T1000 (cell line): ENCODE measurements around the gene CYB561.
A peak's percentile ranks its signal among the peaks of the same experiment; 100 is the strongest.

ENCODE experiments used
- DNase-seq: peaks from one replicate; lab custom pipeline; 2025; ENCODE audit warnings: mixed read lengths; lab: John Stamatoyannopoulos, UW

CYB561 gene

GRCh38 chr17:63445954-63446752, at the start of gene CYB561:
CYB561 (minus strand) TSS chr17:63446306; CDS start chr17:63437547, 8,759 bp downstream.
- DNase-seq = peak; percentile 90

DNA sequence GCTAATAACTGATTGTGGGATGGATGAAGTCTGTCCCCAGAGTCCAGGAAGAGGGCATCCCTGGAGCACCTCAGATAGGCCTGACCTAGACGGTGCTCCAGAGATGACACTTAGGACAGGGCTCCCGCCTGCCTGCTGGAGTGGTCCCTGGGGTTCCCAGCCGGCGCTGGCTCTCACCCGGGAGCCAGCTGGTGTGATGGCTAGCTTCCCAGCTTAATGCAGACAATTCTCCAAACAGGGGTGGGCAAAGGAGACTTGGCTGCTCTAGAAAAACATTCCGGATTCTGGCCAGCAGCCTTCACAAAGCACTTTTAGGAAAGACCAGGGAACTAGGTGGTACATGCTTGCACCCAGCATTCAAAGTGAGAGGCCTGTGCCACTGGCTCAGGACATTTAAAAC, 49.4 kb upstream of the CYB561 start:
- no peak for DNase-seq

GRCh38 chr17:63494300-63494928, 48.3 kb upstream of the CYB561 start:
- DNase-seq = no peak

GRCh38 chr17:63493411-63493810, 47.3 kb upstream of the CYB561 start:
- no peak for DNase-seq

GRCh38 chr17:63492940-63493339, 46.8 kb upstream of the CYB561 start:
- no peak for DNase-seq

DNA sequence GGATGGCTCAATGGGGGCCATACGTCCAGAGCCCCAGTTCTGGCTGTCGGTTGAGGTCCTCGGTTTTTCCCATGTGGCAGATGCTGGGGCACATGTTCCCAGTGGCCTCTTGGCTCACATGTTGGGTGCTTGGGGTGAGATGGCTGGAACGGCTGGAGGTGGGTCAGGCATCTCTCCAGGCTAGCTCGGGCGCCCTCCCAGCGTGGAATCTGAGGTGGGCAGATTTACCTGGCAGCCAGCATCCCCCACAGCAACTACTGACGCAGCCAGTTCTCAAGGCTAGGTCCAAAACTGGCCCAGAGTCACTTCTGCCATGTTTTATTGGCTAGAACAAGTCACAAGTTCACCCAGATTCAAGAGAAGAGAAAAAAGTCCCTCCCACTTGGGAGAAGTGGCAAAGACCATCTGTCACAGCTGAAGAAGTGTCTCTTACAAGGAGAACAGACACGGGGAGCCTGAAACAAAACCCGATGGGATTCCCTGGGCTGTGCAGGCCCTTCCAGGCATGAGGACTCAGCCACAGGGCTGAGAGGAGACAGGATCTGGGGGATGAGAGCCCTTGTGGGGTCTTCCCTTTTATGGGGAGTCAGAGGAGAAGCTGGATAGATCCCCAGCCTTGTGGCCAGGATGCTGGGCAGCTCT, 46.0 kb upstream of the CYB561 start:
- no peak for DNase-seq

DNA sequence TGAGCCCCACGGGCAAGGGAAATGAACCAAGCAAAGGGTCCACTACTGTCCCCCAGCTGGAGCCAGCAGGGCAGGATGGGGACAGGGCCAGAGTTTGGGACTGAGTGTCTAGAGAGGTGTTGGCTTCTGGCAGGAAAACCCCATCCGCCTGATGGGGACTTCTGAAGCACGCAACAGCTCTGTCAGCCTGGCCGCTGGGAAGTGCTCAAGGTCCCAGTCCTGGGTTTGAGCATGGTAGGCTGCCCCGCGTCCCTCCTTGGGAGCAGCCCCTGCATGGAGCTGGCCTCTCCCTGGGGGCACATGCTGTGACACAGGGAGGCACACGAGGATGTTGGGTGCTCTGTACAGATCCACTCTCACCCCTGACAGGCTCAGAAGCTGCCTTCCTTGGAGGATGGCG, 45.3 kb upstream of the CYB561 start:
- DNase-seq = no peak

DNA sequence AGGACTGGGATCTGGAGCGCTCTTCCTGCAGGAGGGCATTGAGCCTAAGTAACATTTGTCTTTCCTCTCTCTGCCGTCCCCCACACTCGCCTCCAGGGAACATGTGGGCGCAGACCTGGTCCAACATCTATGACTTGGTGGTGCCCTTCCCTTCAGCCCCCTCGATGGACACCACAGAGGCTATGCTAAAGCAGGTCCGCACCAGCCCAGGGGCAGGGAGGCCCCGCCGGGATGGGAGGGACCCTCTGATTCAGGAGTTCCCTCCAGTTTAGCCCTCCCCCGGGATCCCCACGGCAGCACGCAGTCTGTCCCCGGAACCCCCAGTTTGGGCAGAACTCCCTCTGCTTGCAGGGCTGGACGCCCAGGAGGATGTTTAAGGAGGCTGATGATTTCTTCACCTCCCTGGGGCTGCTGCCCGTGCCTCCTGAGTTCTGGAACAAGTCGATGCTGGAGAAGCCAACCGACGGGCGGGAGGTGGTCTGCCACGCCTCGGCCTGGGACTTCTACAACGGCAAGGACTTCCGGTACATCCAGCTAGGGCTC, 44.8 kb upstream of the CYB561 start:
- no peak for DNase-seq

DNA sequence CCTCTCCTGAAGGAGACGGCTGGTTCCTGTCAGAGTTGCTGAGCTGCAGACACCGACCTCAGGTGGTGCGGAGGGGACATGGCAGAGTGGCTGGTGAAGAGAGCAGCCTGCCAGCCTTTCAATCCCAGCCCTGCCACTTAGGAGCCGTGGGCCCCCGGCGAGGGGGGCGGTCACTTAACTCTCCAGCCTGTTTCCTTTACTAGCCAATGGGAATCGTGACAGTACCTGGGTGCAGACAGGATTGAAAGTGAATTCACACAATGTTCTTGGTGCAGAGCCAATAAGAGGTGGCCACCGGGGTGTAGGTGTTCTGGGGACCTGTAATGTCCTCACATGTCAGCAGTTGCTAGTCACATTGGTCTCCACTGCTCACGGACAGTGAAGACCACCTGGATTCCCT, 44.2 kb upstream of the CYB561 start:
- no peak for DNase-seq

DNA sequence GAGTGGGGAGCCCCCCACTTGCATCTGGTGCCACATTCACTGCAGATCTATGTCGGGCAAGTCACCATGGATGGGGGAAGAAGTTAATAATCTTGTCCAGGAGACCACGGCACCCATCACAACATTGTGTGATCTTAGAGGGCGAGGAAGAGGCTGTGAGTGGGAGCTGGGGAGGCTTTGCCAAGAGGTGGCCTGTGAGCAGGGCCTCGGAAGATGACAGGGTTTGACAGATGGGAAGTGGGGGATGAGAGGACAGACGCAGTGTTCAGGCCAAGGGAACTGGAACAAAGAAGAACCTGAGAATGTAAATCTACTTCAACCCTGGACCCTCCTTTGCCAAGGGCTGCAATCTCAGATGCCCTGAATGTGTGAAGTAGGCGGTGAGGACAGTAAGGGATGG, 43.2 kb upstream of the CYB561 start:
- DNase-seq = no peak

DNA sequence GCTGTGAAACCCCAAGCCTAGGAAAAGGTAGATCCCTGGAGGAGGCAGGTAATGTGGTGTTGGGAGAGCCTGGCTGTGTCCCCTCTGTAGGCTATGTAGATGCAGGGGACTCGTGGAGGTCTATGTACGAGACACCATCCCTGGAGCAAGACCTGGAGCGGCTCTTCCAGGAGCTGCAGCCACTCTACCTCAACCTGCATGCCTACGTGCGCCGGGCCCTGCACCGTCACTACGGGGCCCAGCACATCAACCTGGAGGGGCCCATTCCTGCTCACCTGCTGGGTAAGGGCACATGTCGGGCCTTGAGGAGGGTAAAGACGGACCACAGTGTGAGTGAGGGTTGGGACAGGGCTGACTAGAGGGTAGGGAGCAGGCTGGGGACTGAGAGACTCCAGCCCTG, 42.7 kb upstream of the CYB561 start:
- DNase-seq = no peak

- DNase-seq = no peak
Observed at GRCh38 chr17:63487014-63487339, 40.9 kb upstream of the CYB561 start.

DNA sequence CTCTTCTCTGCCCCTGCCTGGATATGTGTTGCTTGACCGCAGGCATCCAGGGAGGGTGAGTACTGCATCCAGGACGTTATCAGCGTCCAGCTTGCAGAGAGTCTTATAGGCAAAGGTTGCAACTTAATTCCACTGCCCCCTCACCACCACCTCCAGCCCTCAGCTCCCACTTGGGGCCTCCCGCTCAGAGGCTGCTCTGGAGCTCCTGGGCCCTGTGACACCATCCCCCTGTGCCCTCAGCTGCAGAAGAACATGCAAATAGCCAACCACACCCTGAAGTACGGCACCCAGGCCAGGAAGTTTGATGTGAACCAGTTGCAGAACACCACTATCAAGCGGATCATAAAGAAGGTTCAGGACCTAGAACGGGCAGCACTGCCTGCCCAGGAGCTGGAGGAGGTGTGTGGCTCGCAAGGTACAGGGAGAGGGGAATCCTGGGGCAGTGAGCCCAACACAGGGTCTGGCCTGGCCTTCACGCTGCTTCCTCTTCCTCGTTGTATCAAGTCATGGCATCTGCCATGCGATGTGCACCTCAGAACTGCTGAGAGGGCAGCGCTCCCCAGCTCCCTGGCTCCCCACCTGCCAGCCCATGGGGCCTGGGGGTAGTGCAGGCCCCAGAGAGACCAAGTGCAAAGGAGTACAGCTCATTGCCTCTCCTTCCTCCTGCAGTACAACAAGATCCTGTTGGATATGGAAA, 40.4 kb upstream of the CYB561 start:
- DNase-seq = no peak

DNA sequence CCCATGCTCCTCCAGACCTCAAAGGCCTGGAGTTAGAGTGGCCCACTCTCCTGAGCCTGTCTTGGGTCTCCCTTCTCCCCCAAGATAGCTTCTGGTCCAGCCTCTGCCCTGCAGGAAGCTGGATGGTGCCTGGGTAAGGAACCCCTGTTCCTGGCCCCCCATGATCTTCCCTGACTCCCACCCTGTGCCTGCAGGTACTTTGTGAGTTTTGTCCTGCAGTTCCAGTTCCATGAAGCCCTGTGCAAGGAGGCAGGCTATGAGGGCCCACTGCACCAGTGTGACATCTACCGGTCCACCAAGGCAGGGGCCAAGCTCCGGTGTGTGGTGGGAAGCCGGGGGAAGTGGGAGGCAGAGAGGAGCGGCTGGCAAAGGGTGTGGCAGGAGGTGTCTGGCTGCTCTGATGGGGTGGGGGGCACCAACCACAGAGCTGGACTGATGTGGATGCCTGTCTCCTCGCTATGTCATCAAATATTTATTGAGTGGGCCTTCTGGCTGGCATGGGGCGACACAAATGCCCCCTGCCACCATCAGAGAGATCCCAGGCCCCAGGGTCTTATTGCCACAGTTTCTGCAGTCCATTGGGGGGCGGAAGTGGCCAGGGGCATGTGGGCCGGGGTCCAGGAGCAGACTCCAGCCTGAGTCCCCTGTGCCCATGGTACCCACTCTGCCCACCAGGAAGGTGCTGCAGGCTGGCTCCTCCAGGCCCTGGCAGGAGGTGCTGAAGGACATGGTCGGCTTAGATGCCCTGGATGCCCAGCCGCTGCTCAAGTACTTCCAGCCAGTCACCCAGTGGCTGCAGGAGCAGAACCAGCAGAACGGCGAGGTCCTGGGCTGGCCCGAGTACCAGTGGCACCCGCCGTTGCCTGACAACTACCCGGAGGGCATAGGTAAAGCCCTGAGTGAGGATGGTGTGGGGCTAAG, 37.8 kb upstream of the CYB561 start:
- DNase-seq = no peak

GRCh38 chr17:63483038-63483437, 36.9 kb upstream of the CYB561 start:
- no peak for DNase-seq

- no peak for DNase-seq
Observed at GRCh38 chr17:63482509-63482908, 36.4 kb upstream of the CYB561 start.

DNA sequence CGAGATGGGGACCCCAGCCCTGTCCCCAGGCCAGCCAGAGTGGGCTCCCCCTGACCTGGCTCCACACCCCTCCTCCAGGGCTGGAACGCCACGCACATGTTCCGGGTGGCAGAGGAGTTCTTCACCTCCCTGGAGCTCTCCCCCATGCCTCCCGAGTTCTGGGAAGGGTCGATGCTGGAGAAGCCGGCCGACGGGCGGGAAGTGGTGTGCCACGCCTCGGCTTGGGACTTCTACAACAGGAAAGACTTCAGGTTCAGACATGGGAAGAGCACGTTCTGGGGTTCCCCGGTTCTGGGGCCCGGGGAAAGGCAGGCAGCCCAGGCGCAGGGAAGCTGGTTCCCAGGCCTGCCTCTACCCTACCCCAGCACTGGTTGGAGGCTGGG, 35.4 kb upstream of the CYB561 start:
- no peak for DNase-seq

DNA sequence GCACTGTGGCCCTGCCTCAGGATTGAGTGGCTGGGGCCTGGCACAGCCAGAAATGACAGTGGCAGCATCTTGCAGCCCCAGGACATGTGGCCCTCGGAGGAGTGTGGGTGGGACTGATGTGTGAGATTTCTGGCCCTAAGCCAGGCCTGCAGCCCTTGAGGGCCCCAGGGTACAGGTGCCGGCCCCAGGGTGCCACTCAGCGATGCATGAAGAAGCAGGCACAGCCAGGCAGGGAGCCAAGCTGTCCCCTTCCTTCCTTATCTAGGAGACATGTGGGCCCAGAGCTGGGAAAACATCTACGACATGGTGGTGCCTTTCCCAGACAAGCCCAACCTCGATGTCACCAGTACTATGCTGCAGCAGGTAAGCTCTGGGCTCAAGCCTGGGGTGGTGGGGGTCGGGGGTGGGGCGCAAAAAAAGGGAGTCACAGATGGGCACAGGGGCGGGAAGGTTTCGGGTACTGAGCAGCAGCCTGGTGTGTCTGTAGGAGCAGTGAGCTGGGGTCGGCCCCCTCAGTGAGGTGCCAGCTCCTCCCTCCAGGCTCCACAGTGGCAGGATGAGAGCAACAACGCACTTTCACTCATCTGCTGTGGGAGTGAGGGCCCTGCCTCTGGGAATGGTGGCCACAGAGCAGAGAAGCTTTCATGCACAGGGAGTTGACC, 34.9 kb upstream of the CYB561 start:
- DNase-seq = no peak

DNA sequence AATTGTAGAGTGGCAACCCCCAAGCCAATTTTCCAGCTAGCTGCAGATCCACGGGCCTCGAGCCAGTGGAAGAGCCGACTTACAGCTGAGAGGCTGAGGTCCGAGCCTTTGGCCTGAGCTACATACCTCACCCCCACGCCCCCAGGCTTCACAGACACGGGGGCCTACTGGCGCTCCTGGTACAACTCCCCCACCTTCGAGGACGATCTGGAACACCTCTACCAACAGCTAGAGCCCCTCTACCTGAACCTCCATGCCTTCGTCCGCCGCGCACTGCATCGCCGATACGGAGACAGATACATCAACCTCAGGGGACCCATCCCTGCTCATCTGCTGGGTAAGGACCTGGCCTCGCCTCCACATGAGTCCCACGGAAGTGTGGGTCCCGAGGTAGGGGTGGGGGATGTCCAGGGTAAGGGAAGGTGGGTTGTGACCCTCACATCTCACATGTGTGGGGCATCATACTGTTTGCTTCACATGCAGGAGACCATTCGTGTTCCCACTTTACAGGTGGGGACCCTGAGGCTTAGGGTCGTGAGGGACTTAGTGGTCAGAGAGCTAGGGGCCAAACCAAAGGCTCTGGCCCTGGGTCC, 34.2 kb upstream of the CYB561 start:
- DNase-seq = no peak

- no peak for DNase-seq
Observed at GRCh38 chr17:63479495-63480184, 33.5 kb upstream of the CYB561 start.
